ENCODE results near the gene PTCD2.
"Not testable (repeated sequence)": the region's sequence is repeated elsewhere in the genome, so short reads cannot be mapped to it uniquely, and the experiment has no call there.

PTCD2 gene

GRCh38 chr5:72386639-72387038, 66.5 kb downstream of the PTCD2 start:
- no peak for DNase-seq

- no peak for DNase-seq
Observed at GRCh38 chr5:72387985-72388384, 67.8 kb downstream of the PTCD2 start.

- no peak for DNase-seq
Observed at GRCh38 chr5:72388646-72389045, 68.5 kb downstream of the PTCD2 start.

DNA sequence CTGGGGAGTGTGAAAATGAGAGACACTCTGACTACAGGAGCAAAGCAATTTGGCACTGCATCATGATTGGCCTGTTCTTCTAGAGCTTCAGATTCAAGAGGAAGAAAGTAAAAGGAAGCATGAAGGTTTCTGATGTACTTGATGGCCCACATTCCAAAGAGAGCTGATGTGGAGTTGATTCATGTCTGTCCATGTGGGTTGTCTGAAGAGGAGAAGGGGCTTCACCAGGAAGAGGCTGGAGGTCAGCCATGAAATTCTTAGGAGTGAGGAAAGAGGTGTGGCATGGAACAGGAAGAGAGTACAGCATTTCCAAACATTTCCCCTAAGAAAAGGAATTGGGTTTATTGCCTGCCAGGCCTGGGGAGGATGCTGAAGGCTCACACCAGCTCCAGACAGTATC, 70.7 kb downstream of the PTCD2 start:
- no peak for DNase-seq

DNA sequence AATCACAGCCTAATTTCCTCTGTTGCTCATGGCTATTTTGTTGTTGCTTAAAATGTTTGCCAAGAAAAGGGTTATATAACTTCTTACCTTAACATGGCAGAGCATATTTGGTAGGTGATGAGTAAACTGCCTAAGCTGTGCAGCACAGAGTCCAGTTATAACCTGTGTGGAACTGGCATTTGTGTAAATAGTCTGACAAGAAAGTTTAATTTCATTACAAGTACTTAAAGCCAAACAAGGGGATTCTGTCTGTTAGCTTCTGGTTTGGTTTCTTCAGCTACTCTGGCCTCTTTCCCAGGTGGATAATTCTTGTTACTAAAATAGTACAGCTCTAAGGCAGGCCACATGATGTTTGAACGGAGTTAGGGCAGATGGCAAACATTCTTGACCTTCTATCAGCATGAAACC, 72.2 kb downstream of the PTCD2 start:
- DNase-seq = no peak

DNA sequence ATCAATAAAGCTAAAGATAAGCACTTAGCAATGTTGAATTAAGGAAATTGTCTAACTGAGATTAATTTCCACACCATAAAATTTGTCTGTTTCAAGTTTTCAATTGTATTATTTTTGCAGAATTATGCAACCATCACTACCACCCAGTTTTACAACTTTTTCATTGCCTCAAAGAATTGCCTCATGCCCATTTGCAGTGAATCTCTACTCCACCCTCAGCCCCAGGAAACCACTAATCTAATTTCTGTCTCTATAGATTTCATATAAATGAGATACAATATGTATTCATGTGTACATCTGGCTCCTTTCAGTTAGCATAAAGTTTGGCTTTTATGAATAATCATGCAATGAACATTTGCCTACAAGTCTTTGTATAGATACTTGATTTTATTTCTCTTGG, 72.9 kb downstream of the PTCD2 start:
- DNase-seq = no peak

- no peak for DNase-seq
Observed at GRCh38 chr5:72394688-72395087, 74.5 kb downstream of the PTCD2 start.

DNA sequence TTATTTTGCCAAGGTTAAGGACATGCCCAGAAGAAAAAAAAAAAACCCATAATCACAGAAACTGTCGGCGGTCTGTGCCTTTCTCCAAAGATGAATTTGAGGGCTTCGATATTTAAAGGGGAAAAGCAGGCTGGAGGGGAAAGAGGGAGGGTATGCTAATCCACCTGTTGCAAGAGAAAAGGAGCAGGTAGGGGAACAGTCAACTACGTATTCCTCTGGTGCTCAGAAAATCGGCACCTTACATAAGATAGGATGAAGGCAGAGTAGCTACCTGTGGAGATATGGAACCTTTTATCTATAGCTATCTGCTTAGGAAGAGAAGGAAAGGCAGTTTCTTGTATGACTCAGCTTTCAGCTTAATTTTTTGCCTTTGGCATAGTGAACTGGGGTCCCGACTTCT, 77.7 kb downstream of the PTCD2 start:
- DNase-seq = no peak

GRCh38 chr5:72400950-72401349, 80.8 kb downstream of the PTCD2 start:
- DNase-seq = no peak

DNA sequence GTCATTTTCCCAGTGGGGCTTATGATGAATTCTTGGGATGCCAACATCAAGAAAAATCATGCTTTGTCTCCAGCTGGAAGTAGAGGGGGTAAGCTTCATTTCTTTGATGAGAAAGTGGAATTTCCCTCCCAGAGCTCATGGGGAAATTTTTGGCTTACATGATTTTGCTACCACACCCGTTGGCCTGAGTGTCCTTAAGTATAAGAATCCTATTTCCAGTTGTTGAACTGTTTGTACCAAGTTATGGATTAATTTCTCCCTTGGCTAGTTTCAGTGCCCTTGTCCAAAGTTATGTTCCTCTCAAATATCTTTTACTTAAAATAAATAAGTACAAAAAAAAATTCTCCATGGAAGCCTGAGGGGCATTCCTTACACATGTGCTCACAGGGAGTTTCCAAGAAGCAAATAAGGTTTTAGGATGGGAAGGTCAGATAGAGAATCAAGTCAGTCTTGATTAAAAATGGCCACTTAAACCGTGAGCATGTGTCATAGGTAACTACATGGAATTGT, 82.3 kb downstream of the PTCD2 start:
- no peak for DNase-seq

DNA sequence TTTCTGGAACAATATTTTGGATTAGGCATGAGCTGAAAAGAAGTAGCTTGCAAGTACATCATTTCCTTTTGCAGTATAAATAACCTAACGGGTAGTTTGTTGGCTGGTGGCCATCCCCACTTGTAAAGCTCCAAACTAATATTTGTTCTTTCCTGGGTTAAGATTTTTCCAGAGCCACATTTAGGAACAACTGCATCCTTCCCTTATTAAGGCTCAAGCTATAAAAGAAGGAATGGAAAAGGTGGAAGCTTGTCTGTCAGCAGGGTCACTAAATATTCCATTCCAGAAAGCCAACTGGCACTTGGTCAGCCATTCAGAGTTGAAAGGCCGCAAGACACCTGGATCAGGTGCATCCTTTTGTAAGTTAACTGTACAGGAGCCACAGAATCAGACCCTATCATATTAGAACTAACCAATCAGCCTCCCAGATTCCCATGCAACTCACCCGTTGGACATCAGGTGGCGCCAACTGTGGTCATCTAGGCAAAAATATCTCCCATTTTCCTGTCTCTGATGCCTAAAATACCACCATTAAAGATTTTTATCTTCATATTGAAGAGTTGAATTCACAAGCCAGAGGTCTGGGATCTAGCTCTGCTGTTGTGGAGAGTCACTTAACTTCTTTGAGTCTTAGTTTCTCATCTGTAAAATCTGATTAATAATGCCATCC, 82.9 kb downstream of the PTCD2 start:
- DNase-seq = no peak

DNA sequence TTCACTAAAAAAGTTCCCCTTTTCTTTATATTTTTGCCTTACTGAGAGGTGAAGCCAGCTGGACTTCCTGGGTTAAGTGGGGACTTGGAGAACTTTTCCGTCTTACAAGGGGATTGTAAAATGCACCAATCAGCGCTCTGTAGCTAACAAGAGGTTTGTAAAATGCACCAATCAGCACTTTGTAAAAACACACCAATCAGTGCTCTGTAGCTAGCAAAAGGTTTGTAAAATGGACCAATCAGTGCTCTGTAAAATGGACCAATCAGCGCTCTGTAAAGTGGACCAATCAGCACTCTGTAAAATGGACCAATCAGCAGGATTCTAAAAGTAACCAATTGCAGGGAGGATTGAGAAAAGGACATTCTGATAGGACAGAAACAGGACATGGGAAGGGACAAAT, 84.6 kb downstream of the PTCD2 start:
- DNase-seq = not testable (repeated sequence)

DNA sequence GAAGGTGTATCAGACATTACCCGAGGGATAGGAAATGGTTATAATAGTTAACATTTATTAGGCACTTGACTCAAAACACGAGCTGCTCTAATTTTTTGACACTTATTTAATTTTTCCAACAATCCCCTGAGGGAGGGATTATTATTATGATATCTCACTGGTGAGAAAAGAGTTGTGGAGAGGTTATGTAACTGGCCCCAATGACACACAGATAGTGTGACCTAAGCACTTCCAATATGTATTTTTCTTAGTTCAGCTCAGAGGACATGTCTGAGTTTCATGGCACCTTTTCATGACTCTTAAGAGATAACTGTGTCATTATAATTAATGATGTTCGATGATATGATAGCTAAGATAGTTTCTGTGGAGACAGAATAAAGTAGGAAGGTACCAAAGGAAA, 86.9 kb downstream of the PTCD2 start:
- no peak for DNase-seq

GRCh38 chr5:72407541-72407940, 87.4 kb downstream of the PTCD2 start:
- DNase-seq = no peak

GRCh38 chr5:72408127-72408526, 88.0 kb downstream of the PTCD2 start:
- DNase-seq = no peak

- no peak for DNase-seq
Observed at GRCh38 chr5:72408603-72409002, 88.4 kb downstream of the PTCD2 start.

DNA sequence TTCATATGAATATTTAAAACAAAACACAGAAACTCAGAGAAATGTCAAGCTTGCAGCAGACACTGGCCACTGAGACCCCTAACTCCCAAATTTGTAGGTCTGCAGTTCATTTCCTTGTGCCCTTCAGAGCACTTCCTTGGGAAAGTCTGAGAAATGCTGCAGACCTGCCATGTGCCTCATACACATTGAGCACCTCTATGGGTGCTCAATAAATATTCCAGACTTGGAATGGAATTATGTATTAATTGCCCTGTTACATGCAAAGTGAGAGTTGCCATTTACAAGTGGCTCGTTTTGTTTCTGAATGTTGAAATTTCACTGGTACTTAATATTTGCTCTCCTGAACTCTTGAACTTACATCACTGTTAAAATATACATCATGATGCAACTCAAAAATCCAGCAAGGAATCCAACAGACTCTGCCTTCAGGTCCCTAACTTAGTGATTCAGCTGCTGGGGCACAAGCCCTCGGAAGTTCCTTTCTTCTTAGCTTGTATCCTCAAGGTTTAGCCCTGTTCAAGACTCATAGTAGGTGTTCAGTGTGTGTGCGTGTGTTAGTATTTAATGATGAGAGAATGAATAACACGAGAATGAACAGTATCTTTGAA, 90.6 kb downstream of the PTCD2 start:
- DNase-seq = no peak

DNA sequence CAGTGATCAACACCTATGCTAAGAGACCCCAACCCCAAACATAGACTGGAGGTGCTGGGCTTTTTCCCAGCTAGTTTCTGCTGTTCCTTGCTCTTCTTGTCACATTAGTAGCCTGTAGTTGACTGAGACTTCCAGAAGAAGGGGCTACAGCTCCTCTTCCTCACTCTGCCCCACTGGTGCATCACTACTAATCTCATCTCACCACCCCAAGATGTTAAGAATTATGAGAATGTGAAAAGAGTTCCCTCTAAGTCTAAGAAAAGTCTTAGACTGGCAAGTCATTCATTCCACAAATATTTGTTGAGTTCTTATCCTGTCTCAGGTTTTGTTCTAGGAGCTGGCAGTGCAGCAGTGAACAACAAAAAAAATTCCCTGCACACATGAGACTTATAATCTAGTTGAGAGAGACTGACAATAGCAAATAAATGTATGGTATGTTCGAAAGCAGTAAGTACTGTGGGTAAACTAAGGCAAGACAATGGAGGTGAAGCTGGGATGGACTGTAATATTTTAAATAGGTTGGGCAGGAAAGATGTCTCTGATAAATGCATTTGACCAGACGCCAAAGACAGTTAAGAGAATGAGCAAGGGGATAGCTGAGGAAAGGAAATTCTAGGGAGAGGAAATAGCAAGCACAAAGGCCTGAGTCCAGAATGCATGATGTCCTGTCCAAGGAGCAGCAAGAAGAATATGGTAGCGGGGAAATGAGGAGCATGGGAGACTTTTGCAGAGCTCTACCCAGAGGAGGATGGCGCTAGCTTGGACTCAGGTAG, 92.3 kb downstream of the PTCD2 start:
- DNase-seq = no peak

GRCh38 chr5:72415616-72416325, 95.6 kb downstream of the PTCD2 start:
- no peak for DNase-seq

DNA sequence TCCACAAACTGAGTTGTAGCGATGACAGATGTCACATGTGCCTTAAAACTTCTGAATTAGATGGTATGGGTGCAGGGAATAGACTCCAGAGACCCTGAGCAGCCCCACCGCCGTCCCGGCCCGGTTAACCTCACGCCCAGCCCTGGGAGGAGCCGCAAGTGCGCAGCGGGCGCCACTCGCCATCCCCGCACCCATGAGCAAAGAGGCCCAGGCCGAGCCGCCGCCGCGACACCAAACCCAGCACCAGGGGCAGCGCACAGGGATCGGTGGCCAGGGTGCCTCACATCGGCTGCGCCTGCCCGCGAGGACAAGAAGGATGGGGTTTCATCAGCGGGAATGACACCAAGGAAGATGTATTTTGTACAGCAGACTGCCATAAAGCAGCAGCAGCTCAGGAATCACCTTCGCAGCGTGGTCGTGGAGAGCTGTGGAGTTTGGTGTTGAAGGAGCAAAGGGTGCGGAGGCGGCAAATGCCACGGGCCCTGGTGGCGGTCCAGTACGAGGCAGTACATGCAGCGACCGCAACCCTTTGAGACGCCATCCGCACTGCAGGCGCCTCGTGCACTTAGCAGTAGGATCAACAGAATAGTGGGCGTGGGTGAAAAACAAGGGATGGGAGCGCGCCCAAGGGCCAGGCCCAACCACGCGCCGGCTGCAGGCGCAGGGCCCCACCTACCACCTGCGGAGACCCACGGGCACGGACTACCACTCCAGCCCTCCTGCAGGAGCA, 97.3 kb downstream of the PTCD2 start:
- no peak for DNase-seq

Measured in 8988T (cell line).